ENCODE results near the gene COA6. TPM values are rescaled to one million over a fixed set of nuclear protein-coding genes. Genes with fewer than 3 reads are reported as not detected.

Gene COA6
- total and polyA plus RNA-seq, 2 of the 8 experiments (the other 6 are each of a cell fraction or from before 2014, with no cell fraction given), result 22.9 to 44.9 TPM

GRCh38 chr1:234406871-234407270 is 33.6 kb downstream of the COA6 start (continued):
- TF ChIP-seq JUN (IDR thresholded peaks at IDR 0.05; ENCODE audit: low read depth, low read length), result no peak
- no peak for TF ChIP-seq POLR2A (IDR thresholded peaks at IDR 0.05; ENCODE audit: control extremely low read depth in 1 of 2, low read depth in 2 of 2, low read length in 2 of 2)

Measured in H1 (cell line).